ENCODE data around the gene SDK1. TPM values are rescaled to one million over a fixed set of nuclear protein-coding genes. Genes with fewer than 3 reads are reported as not detected.

Gene SDK1
- total RNA-seq, 4 donors from 2014 or later = 2.5 to 12.9 (median 6.1) TPM

- WGBS = 94% methylated on average over 13 of the region's 18 CpGs
- DNase-seq (ENCODE audit: low spot score in 2 of 2) = no peak
- H3K9me3 ChIP-seq = no peaks in the 10 kb centered on the region
- peaks cover 3% of the 10 kb centered on the region for H3K4me1 ChIP-seq
- H3K27ac ChIP-seq = no peak overlapping the region
- no peaks in the 10 kb centered on the region for H3K27me3 ChIP-seq
- H3K36me3 ChIP-seq = no peaks in the 10 kb centered on the region
- H3K4me3 ChIP-seq = no peak overlapping the region
- no peak for TF ChIP-seq POLR2AphosphoS5 (IDR thresholded peaks at IDR 0.05)
- TF ChIP-seq POLR2A (IDR thresholded peaks at IDR 0.05) = no peak
- TF ChIP-seq CTCF (IDR thresholded peaks at IDR 0.05) = no peak
- TF ChIP-seq EP300 (IDR thresholded peaks at IDR 0.05) = no peak
These were observed 873.8 kb downstream of the SDK1 start for GRCh38 chr7:4174884-4175283.

- no peaks in the 10 kb centered on the region for H3K36me3 ChIP-seq
- 86% methylated on average over 9 of the region's 34 CpGs for WGBS
- no peak overlapping the region for H3K27ac ChIP-seq
- no peak overlapping the region for H3K4me3 ChIP-seq
- DNase-seq (ENCODE audit: low spot score in 2 of 2) = no peak
- H3K4me1 ChIP-seq = peaks cover 3% of the 10 kb centered on the region
- no peaks in the 10 kb centered on the region for H3K9me3 ChIP-seq
- TF ChIP-seq EP300 (IDR thresholded peaks at IDR 0.05) = no peak
- no peak for TF ChIP-seq POLR2A (IDR thresholded peaks at IDR 0.05)
- TF ChIP-seq CTCF (IDR thresholded peaks at IDR 0.05) = no peak
- no peak for TF ChIP-seq POLR2AphosphoS5 (IDR thresholded peaks at IDR 0.05)
- no peaks in the 10 kb centered on the region for H3K27me3 ChIP-seq
These were observed 874.4 kb downstream of the SDK1 start for GRCh38 chr7:4175346-4175973.

GRCh38 chr7:4177001-4177400, 875.9 kb downstream of the SDK1 start:
- TF ChIP-seq EP300 (IDR thresholded peaks at IDR 0.05) (no peak), CTCF (IDR thresholded peaks at IDR 0.05) (no peak)
- DNase-seq (ENCODE audit: low spot score in 2 of 2) = no peak
- WGBS = 73% methylated on average over 3 of the region's 6 CpGs
- H3K4me3 ChIP-seq = no peak overlapping the region
- no peaks in the 10 kb centered on the region for H3K36me3 ChIP-seq
- no peaks in the 10 kb centered on the region for H3K27me3 ChIP-seq
- no peaks in the 10 kb centered on the region for H3K9me3 ChIP-seq
- no peak overlapping the region for H3K27ac ChIP-seq
- peaks cover 6% of the 10 kb centered on the region for H3K4me1 ChIP-seq

GRCh38 chr7:4178416-4178815, 877.4 kb downstream of the SDK1 start:
- Histone ChIP-seq H3K9me3 (no peaks in the 10 kb centered on the region), H3K4me1 (peaks cover 8% of the 10 kb centered on the region), H3K27ac (no peak overlapping the region), H3K27me3 (no peaks in the 10 kb centered on the region), H3K36me3 (no peaks in the 10 kb centered on the region), H3K4me3 (no peak overlapping the region)
- 95% methylated on average over 16 of the region's 16 CpGs for WGBS
- no peak for TF ChIP-seq POLR2A (IDR thresholded peaks at IDR 0.05)
- no peak for TF ChIP-seq CTCF (IDR thresholded peaks at IDR 0.05)
- TF ChIP-seq EP300 (IDR thresholded peaks at IDR 0.05) = no peak
- no peak for TF ChIP-seq POLR2AphosphoS5 (IDR thresholded peaks at IDR 0.05)
- DNase-seq (ENCODE audit: low spot score in 2 of 2) = no peak

GRCh38 chr7:4178916-4179687, 878.0 kb downstream of the SDK1 start:
- H3K4me1 ChIP-seq = peaks cover 8% of the 10 kb centered on the region
- DNase-seq (ENCODE audit: low spot score in 2 of 2) = no peak
- no peak overlapping the region for H3K4me3 ChIP-seq
- 96% methylated on average over 23 of the region's 23 CpGs for WGBS
- no peak overlapping the region for H3K27ac ChIP-seq
- H3K36me3 ChIP-seq = no peaks in the 10 kb centered on the region
- no peaks in the 10 kb centered on the region for H3K9me3 ChIP-seq
- H3K27me3 ChIP-seq = no peaks in the 10 kb centered on the region
- no peak for TF ChIP-seq CTCF (IDR thresholded peaks at IDR 0.05)
- TF ChIP-seq POLR2AphosphoS5 (IDR thresholded peaks at IDR 0.05) = no peak
- TF ChIP-seq EP300 (IDR thresholded peaks at IDR 0.05) = no peak
- TF ChIP-seq POLR2A (IDR thresholded peaks at IDR 0.05) = no peak
